CD4-positive, CD25-positive, alpha-beta regulatory T cell (primary cell): ENCODE data around the gene PFDN6. TPM values are rescaled to one million over a fixed set of nuclear protein-coding genes. Genes with fewer than 3 reads are reported as not detected.

Experiments
- ATAC-seq, 2 donors: fragments of 150-1000 bp; cut with Tn5 transposase; one replicate each; pipeline ENCODE4 v1.10.0; 2021; ENCODE audit warnings: low read depth in 2 of 2, moderate number of reproducible peaks in 2 of 2, moderate library complexity in 1 of 2
- DNase-seq, 3 donors: peaks; one replicate each; pipeline versions ENCODE4 v3.0.0 to v3.0.0-alpha.2; 2012 to 2022; ENCODE audit warnings: mixed read lengths in 1 of 3
- H3K27ac ChIP-seq: one replicate; pipeline ENCODE4 v1.7.0; 2013; ENCODE audit warnings: mild to moderate bottlenecking, low read length; ENCODE audit not compliant: insufficient read depth, poor library complexity, severe bottlenecking
- H3K27me3 ChIP-seq: one replicate; pipeline ENCODE4 v1.7.0; 2013; ENCODE audit warnings: low read length; ENCODE audit not compliant: control insufficient read depth, insufficient read depth
- H3K36me3 ChIP-seq: one replicate; pipeline ENCODE4 v1.7.0; 2013; ENCODE audit warnings: mild to moderate bottlenecking, low read length, moderate library complexity; ENCODE audit not compliant: control insufficient read depth, insufficient read depth
- H3K4me1 ChIP-seq: 2 replicates; pipeline ENCODE4 v1.7.0; 2013; ENCODE audit warnings: mild to moderate bottlenecking, low read length; ENCODE audit not compliant: insufficient read depth, control insufficient read depth, poor library complexity, severe bottlenecking
- H3K4me3 ChIP-seq: one replicate; pipeline ENCODE4 v1.7.0; 2013; ENCODE audit warnings: low read depth, mild to moderate bottlenecking, low read length, moderate library complexity
- H3K9me3 ChIP-seq, 2 experiments: 1 replicate in 1 of 2; 2 replicates in 1 of 2; pipeline ENCODE4 v1.7.0; 2013; ENCODE audit warnings: low read length in 2 of 2, mild to moderate bottlenecking in 1 of 2, moderate library complexity in 1 of 2; ENCODE audit not compliant: control insufficient read depth in 2 of 2
- H3K27ac Mint-ChIP-seq, 3 donors: one replicate each; pipeline ENCODE4 v1.8.0; 2020 to 2022; ENCODE audit warnings: mild to moderate bottlenecking in 3 of 3, mixed read lengths in 3 of 3, moderate library complexity in 2 of 3
- H3K27me3 Mint-ChIP-seq: one replicate; pipeline ENCODE4 v1.8.0; 2022; ENCODE audit warnings: mild to moderate bottlenecking, mixed read lengths
- H3K36me3 Mint-ChIP-seq: one replicate; pipeline ENCODE4 v1.8.0; 2020; ENCODE audit warnings: mixed read lengths
- H3K4me1 Mint-ChIP-seq, 4 donors: one replicate each; pipeline ENCODE4 v1.8.0; 2020 to 2022; ENCODE audit warnings: mixed read lengths in 4 of 4, mild to moderate bottlenecking in 1 of 4
- H3K4me3 Mint-ChIP-seq, 4 donors: one replicate each; pipeline ENCODE4 v1.8.0; 2020 to 2022; ENCODE audit warnings: mild to moderate bottlenecking in 4 of 4, mixed read lengths in 4 of 4, moderate library complexity in 3 of 4
- H3K9me3 Mint-ChIP-seq, 7 donors: one replicate each; pipeline ENCODE4 v1.8.0; 2020 to 2022; ENCODE audit warnings: mixed read lengths in 7 of 7, mild to moderate bottlenecking in 3 of 7, moderate library complexity in 2 of 7
- polyA plus RNA-seq, 4 donors: library from polyadenylated mRNA; unstranded; fragments of 300-500 nt; fragmentation: Illumina TruSeq; gene quantifications; one replicate each; pipeline ENCODE4 v1.2.3, GENCODE V29; 2021
- total RNA-seq: library from RNA; stranded (reverse); gene quantifications from one replicate; pipeline ENCODE4 v1.2.3, GENCODE V29; 2022

PFDN6 gene
- total and polyA plus RNA-seq, 5 donors from 2014 or later: 20.0 to 47.0 (median 35.1) TPM

DNA sequence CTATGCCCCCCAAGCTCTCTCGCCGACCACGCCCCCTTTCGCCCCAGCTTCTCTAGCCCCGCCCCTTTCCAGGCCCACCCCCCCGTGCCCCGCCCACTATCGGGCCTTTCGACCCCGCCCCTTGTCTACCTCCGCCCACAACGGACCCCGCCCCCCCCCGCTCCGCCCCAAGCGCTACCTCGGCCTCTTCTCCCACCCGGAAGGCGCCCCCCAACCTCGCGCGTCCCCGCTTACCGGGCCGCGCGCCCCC is 27.9 kb downstream of the PFDN6 start:
- DNase-seq: no peak
- H3K36me3 Mint-ChIP-seq: peaks cover 33% of the 10 kb centered on the region

DNA sequence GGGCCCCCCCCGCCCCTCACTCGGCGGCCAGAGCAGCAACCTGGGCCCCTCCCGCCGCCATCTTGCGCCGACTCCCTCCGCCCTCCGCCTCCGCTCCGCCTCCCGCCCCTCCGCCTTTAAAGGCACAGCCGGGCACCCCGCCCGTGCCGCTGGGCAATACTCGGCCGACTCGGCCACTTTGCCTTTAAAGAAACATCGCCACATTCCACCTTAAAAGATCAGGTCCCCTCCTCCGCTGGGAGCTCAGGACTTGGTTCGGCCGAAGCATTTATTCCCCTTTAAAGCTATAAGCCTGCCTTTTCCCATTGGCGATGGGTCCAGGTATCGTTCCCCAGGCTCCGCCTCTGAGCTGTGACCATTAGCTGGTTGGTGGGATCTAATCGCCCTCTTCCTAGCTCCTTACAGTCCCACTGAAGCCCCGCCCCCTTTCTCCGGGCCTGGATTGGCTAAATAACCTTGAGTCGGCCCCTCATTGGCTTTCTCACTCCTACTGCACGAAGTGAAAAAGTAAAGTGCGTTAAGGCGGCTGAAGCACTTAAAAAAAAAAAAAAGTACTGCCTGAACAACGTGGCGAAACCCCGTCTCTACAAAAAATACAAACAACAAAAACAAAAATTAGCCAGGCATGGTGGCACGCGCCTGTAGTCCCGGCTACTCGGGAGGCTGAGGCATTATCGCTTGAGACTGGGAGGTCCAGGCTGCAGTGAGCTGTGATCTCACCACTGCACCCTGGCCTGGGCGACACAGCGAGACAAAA is 28.4 kb downstream of the PFDN6 start, which contains the start of gene ZBTB22:
ZBTB22 (minus strand) TSS at position 76 of the 757 bp plus-strand sequence. CDS start 828 bp downstream, outside the sequence.
- peak within 1 kb of the TSS; percentile 96 for H3K4me3 ChIP-seq
- Mint-ChIP-seq H3K36me3 (peaks cover 36% of the 10 kb centered on the region), H3K4me1 (peaks cover 4 to 90% (median 38%) of the 10 kb centered on the region in 4 donors)

More for the DNA sequence above, 27.9 kb downstream of the PFDN6 start:
- H3K4me3 Mint-ChIP-seq: peak overlapping the region; percentile 87 to 100 (median 94)
- Histone ChIP-seq H3K4me3 (peak overlapping the region; percentile 76), H3K27me3 (no peaks in the 10 kb centered on the region), H3K9me3 (no peaks in the 10 kb centered on the region), H3K4me1 (peaks cover 79% of the 10 kb centered on the region), H3K27ac (peak overlapping the region; percentile 92), H3K36me3 (peaks cover 32% of the 10 kb centered on the region)
- peaks cover 0 to 1% (median 0%) of the 10 kb centered on the region in 7 donors for H3K9me3 Mint-ChIP-seq
- H3K27ac Mint-ChIP-seq: peak overlapping the region in 2 of 3 donors; percentile 88 to 98
- peaks cover 4 to 91% (median 38%) of the 10 kb centered on the region in 4 donors for H3K4me1 Mint-ChIP-seq
- H3K27me3 Mint-ChIP-seq: no peaks in the 10 kb centered on the region
- ATAC-seq: no peak

DNA sequence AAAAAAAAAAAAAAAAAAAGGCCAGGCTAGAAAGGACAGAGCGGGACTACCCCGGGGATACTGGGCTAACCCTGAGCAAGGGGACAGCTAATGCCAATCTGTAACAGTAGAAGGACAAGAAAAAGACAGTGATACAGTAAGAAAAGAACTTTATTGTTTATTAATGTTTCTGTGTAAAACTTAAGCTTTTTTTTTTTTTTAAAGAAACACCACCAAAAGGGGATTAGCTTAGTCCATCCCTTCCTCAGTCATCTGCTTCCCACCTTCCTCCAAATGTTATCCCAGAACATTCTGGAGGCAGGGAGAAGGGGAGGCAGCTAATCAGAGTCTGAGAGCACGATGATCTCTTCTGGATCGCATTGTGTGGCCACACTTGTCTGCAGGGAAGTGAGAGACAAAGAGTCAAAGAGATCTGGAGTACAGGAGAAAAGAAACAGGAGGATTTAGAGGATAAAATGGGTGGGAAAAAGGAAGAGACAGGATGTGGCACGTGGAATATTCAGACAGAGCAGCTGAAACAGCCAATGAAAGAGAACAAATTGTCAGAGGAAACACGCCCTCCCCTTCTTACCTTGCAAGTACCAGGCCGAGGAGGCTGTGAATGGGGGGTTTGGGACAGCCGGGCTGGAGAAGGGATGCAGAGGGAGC is 29.1 kb downstream of the PFDN6 start:
- ATAC-seq: no peak
- Histone ChIP-seq H3K4me1 (peaks cover 77% of the 10 kb centered on the region), H3K9me3 (no peaks in the 10 kb centered on the region), H3K27me3 (no peaks in the 10 kb centered on the region), H3K27ac (peak overlapping the region; percentile 92), H3K36me3 (peaks cover 32% of the 10 kb centered on the region), H3K4me3 (peak overlapping the region; percentile 96)
- Mint-ChIP-seq H3K36me3 (peaks cover 38% of the 10 kb centered on the region), H3K4me3 (peak overlapping the region; percentile 90 to 100 (median 99)), H3K9me3 (peaks cover 0 to 1% (median 0%) of the 10 kb centered on the region in 7 donors), H3K4me1 (peaks cover 4 to 93% (median 42%) of the 10 kb centered on the region in 4 donors), H3K27ac (peak overlapping the region; percentile 90 to 99 (median 98)), H3K27me3 (no peaks in the 10 kb centered on the region)
- no peak for DNase-seq

More for the DNA sequence above, 28.4 kb downstream of the PFDN6 start, which contains the start of gene ZBTB22:
- H3K4me3 Mint-ChIP-seq: peak within 1 kb of the TSS; percentile 90 to 100 (median 99)
- H3K27ac Mint-ChIP-seq: peak within 1 kb of the TSS; percentile 90 to 99 (median 98)
- Histone ChIP-seq H3K36me3 (peaks cover 32% of the 10 kb centered on the region), H3K4me1 (peaks cover 75% of the 10 kb centered on the region), H3K27me3 (no peaks in the 10 kb centered on the region), H3K9me3 (no peaks in the 10 kb centered on the region), H3K27ac (peak within 1 kb of the TSS; percentile 92)
- DNase-seq: peak; percentile 95 to 98 (median 97)
- H3K27me3 Mint-ChIP-seq: no peaks in the 10 kb centered on the region
- peak; percentile 60 to 68 for ATAC-seq
- H3K9me3 Mint-ChIP-seq: peaks cover 0 to 1% (median 0%) of the 10 kb centered on the region in 7 donors

DNA sequence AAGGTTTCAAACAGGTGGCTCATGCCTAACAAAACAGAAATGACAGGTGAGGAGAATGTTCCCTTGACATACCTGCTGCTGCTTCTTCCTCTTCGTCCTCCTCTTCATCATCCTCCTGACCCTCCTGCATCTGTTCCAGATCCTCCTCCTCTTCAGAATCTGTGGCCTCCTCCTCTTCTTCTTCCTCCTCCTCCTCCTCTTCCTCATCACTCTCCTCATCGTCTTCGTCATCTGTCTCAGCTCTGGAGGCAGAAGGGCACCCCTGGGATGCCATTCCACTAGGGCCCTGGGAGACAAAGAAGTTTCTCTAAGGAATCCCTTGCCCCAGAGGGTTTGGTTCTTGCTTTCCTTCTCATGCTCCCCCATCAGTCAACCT is 30.5 kb downstream of the PFDN6 start:
- no peaks in the 10 kb centered on the region for H3K27me3 ChIP-seq
- no peaks in the 10 kb centered on the region for H3K9me3 ChIP-seq
- peak overlapping the region in 3 of 4 donors; percentile 90 to 100 (median 99) for H3K4me3 Mint-ChIP-seq
- peaks cover 79% of the 10 kb centered on the region for H3K4me1 ChIP-seq
- H3K27ac ChIP-seq: no peak overlapping the region
- H3K27ac Mint-ChIP-seq: peak overlapping the region; percentile 49 to 98 (median 75)
- H3K27me3 Mint-ChIP-seq: no peaks in the 10 kb centered on the region
- peaks cover 0 to 1% (median 0%) of the 10 kb centered on the region in 7 donors for H3K9me3 Mint-ChIP-seq
- H3K36me3 ChIP-seq: peaks cover 32% of the 10 kb centered on the region
- peaks cover 38% of the 10 kb centered on the region for H3K36me3 Mint-ChIP-seq
- DNase-seq (no peak), ATAC-seq (no peak)
- H3K4me1 Mint-ChIP-seq: peaks cover 4 to 92% (median 42%) of the 10 kb centered on the region in 4 donors
- H3K4me3 ChIP-seq: peak overlapping the region; percentile 12

DNA sequence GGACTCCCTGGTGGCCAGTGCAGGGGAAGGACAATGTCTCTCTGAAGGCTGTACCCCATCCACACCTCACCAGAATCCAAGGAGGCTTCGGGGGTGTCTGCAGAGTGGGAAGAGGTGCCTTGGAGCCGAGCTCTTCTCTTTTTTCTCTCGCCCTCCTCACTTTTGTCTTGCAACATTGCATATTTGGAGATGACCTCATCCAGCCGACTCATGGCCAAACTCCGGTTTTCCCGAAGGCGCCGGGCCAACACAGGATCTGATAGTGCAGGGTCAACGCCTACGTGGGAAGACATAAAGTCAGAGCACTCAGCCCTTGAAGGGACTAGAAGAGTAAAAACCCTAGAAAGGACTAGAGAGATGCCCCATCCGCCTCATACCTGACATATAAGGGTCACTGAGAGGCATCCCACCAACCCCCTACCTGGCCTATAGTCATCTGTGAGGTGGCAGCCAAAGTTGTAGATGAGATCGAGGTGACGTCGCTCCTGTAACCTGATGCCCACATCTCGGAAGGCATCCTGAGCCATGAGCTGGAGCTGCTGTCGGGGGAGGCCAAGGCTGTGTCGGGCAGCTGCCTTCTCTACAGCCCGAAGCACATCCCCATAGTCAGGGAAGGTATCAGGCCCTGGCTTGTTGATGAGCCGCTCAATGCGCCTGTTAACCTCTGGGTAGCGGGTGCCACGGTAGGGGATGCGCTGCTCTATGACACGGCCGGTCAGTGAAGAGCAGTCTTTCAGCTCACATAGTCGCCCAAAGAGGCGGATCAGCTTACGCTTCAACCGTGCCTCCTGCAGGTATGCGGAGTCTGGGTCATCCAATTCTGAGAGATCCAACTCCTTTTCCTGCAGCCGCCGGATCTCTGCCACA is 31.1 kb downstream of the PFDN6 start:
- Histone ChIP-seq H3K36me3 (peaks cover 32% of the 10 kb centered on the region), H3K4me3 (no peak overlapping the region), H3K9me3 (no peaks in the 10 kb centered on the region), H3K27ac (no peak overlapping the region), H3K27me3 (no peaks in the 10 kb centered on the region), H3K4me1 (peaks cover 73% of the 10 kb centered on the region)
- ATAC-seq (no peak), DNase-seq (no peak)
- H3K27ac Mint-ChIP-seq: peak overlapping the region in 2 of 3 donors; percentile 71 to 98
- no peaks in the 10 kb centered on the region for H3K27me3 Mint-ChIP-seq
- peaks cover 4 to 86% (median 42%) of the 10 kb centered on the region in 4 donors for H3K4me1 Mint-ChIP-seq
- peaks cover 38% of the 10 kb centered on the region for H3K36me3 Mint-ChIP-seq
- H3K4me3 Mint-ChIP-seq: peak overlapping the region; percentile 84 to 100 (median 94)
- H3K9me3 Mint-ChIP-seq: peaks cover 0 to 1% (median 0%) of the 10 kb centered on the region in 7 donors

DNA sequence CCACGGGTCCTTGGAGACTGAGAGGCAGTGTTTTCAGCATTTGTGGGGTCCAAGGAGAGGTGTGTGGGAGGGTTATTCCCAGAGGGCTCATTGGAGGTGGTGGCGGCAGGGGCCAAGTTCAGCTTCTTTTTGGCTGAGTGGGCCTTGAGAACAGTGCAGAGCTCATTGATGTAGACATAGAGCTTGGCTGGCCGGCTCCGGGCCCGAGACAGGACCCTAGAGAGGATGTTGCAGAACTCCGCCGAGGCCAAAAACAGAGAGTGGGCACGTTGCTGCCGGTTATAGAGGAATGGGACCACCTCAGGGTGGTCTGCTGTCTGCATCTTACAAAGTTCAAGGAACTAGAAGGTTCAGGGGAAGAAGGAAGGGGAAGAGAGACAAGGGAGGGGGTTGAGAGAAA is 31.8 kb downstream of the PFDN6 start:
- Histone ChIP-seq H3K36me3 (peaks cover 32% of the 10 kb centered on the region), H3K27ac (no peak overlapping the region), H3K9me3 (no peaks in the 10 kb centered on the region), H3K27me3 (no peaks in the 10 kb centered on the region), H3K4me1 (peaks cover 68% of the 10 kb centered on the region), H3K4me3 (peak overlapping the region; percentile 98)
- peaks cover 0 to 1% (median 0%) of the 10 kb centered on the region in 7 donors for H3K9me3 Mint-ChIP-seq
- H3K4me1 Mint-ChIP-seq: peaks cover 4 to 79% (median 44%) of the 10 kb centered on the region in 4 donors
- H3K27me3 Mint-ChIP-seq: no peaks in the 10 kb centered on the region
- no peak for DNase-seq
- H3K36me3 Mint-ChIP-seq: peaks cover 38% of the 10 kb centered on the region
- ATAC-seq: no peak
- H3K4me3 Mint-ChIP-seq: peak overlapping the region; percentile 84 to 100 (median 94)
- peak overlapping the region in 1 of 3 donors; percentile 62 for H3K27ac Mint-ChIP-seq

DNA sequence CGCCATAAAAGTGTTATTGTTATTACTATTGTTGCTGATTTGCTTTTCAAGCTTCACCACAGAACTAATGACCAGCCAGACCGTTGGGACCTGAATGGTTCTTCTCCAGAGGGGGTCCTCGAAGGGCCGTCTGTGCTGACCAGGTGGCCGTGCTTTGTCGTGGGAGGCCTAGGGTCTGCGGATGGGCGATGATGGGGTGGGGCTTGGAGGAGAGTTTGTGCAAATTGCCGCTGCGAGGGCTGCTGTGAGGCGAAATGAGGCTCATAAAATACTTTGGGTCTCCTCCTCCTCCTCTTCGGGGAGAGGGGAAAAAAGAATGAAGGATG is 34.2 kb downstream of the PFDN6 start:
- peaks cover 0 to 1% (median 0%) of the 10 kb centered on the region in 7 donors for H3K9me3 Mint-ChIP-seq

More for the DNA sequence above, 34.2 kb downstream of the PFDN6 start:
- peaks cover 31% of the 10 kb centered on the region for H3K36me3 Mint-ChIP-seq
- peak overlapping the region; percentile 95 to 99 (median 98) for H3K27ac Mint-ChIP-seq
- DNase-seq (no peak), ATAC-seq (no peak)
- peak overlapping the region; percentile 86 for H3K27ac ChIP-seq
- H3K36me3 ChIP-seq: peaks cover 31% of the 10 kb centered on the region
- no peaks in the 10 kb centered on the region for H3K9me3 ChIP-seq
- H3K4me3 Mint-ChIP-seq: peak overlapping the region; percentile 90 to 100 (median 98)
- H3K27me3 ChIP-seq: no peaks in the 10 kb centered on the region
- peaks cover 52% of the 10 kb centered on the region for H3K4me1 ChIP-seq
- H3K27me3 Mint-ChIP-seq: no peaks in the 10 kb centered on the region
- peak overlapping the region; percentile 96 for H3K4me3 ChIP-seq
- H3K4me1 Mint-ChIP-seq: peaks cover 4 to 58% (median 31%) of the 10 kb centered on the region in 4 donors
